WERI-Rb-1 (cell line): Measurements from ENCODE around the gene HDAC4.

Experiments used
- DNase-seq: peaks from one replicate; pipeline ENCODE4 v3.0.0-alpha.2; 2020
- H3K27ac ChIP-seq: fragments of 250-450 bp; sonication (Bioruptor Pico); 2 replicates; pipeline ENCODE4 v1.5.1; 2020; ENCODE audit warnings: mild to moderate bottlenecking, moderate library complexity
- H3K27me3 ChIP-seq: fragments of 250-450 bp; sonication (Bioruptor Pico); 2 replicates; pipeline ENCODE4 v1.5.1; 2021; ENCODE audit warnings: mild to moderate bottlenecking, low read depth, moderate library complexity; ENCODE audit not compliant: insufficient read depth, severe bottlenecking
- H3K36me3 ChIP-seq: fragments of 250-450 bp; sonication (Bioruptor Pico); 2 replicates; pipeline ENCODE4 v1.5.1; 2020; ENCODE audit warnings: mild to moderate bottlenecking, moderate library complexity
- H3K4me3 ChIP-seq: 2 replicates; pipeline ENCODE4 v1.5.1; 2011; ENCODE audit warnings: low read depth, mild to moderate bottlenecking, control low read depth, low read length
- H3K9me3 ChIP-seq: fragments of 250-450 bp; sonication (Bioruptor Pico); 2 replicates; pipeline ENCODE4 v1.5.1; 2021; ENCODE audit warnings: mild to moderate bottlenecking, moderate library complexity; ENCODE audit not compliant: severe bottlenecking
- TF ChIP-seq, protein P1 (sequence below): IDR thresholded peaks from 2 replicates; pipeline ENCODE4 v1.5.1; 2011; ENCODE audit warnings: low read depth, mild to moderate bottlenecking, control low read depth, inconsistent platforms, low read length

The HDAC4 gene

DNA sequence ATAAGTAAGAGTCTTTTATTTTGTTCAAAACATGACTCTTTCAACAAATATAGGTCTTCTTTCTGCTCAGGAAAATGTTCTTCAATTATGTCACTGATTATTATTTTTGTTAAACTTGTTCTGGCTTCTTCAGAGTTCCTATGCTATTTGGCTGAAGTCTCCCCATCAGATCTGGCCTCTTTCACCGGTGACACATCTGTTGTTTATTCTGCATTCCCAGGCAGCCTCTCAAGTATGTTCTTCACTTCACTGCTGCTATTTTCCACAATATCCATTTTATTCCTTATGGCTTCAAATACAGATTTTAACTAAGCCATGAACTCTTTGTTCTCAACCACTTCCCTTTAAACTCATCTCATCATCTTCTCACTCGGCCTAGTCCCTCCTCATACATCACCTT, 45.7 kb downstream of the HDAC4 start:
- peaks cover 4% of the 10 kb centered on the region; the same call in 1 of the 2 replicates for H3K36me3 ChIP-seq
- H3K27ac ChIP-seq, result no peak overlapping the region
- no peaks in the 10 kb centered on the region for H3K27me3 ChIP-seq
- TF ChIP-seq, protein P1, sequence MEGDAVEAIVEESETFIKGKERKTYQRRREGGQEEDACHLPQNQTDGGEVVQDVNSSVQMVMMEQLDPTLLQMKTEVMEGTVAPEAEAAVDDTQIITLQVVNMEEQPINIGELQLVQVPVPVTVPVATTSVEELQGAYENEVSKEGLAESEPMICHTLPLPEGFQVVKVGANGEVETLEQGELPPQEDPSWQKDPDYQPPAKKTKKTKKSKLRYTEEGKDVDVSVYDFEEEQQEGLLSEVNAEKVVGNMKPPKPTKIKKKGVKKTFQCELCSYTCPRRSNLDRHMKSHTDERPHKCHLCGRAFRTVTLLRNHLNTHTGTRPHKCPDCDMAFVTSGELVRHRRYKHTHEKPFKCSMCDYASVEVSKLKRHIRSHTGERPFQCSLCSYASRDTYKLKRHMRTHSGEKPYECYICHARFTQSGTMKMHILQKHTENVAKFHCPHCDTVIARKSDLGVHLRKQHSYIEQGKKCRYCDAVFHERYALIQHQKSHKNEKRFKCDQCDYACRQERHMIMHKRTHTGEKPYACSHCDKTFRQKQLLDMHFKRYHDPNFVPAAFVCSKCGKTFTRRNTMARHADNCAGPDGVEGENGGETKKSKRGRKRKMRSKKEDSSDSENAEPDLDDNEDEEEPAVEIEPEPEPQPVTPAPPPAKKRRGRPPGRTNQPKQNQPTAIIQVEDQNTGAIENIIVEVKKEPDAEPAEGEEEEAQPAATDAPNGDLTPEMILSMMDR, result no peak
- H3K9me3 ChIP-seq, result no peaks in the 10 kb centered on the region
- H3K4me3 ChIP-seq, result no peak overlapping the region
- no peak for DNase-seq

GRCh38 chr2:239354791-239355136, 46.1 kb downstream of the HDAC4 start:
- Histone ChIP-seq H3K9me3 (no peaks in the 10 kb centered on the region), H3K36me3 (peaks cover 4% of the 10 kb centered on the region; the same call in 1 of the 2 replicates), H3K27ac (no peak overlapping the region), H3K4me3 (no peak overlapping the region), H3K27me3 (no peaks in the 10 kb centered on the region)
- DNase-seq, result no peak
- TF ChIP-seq, protein P1, result no peak

- Histone ChIP-seq H3K4me3 (no peak overlapping the region), H3K27ac (no peak overlapping the region), H3K9me3 (no peaks in the 10 kb centered on the region), H3K27me3 (no peaks in the 10 kb centered on the region), H3K36me3 (peaks cover 4% of the 10 kb centered on the region; the same call in 1 of the 2 replicates)
- TF ChIP-seq, protein P1, result no peak
- DNase-seq, result no peak
These were observed 46.6 kb downstream of the HDAC4 start for GRCh38 chr2:239354132-239354790.

DNA sequence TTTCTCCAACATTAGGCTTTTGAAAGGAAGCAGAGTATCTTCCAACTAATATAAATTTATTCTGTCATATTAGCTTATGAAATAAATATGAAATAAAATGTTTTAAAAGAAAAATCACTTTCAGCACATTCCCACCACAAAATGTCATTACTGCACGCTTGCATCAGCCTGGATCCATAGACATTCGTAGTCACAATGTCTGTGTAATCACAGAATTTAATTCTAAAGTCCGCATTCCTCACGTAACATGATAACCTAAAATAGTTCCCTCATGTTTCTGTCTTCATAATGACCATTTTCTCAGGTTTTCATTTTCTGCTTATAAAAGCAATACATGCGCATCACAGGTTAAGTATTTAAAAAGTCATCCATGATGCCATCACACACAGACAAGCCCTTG, 47.1 kb downstream of the HDAC4 start:
- TF ChIP-seq, protein P1, result no peak
- H3K9me3 ChIP-seq, result no peaks in the 10 kb centered on the region
- no peak overlapping the region for H3K4me3 ChIP-seq
- DNase-seq, result no peak
- no peak overlapping the region for H3K27ac ChIP-seq
- no peaks in the 10 kb centered on the region for H3K27me3 ChIP-seq
- H3K36me3 ChIP-seq, result peaks cover 4% of the 10 kb centered on the region; the same call in 1 of the 2 replicates

GRCh38 chr2:239351687-239352086, 49.1 kb downstream of the HDAC4 start:
- TF ChIP-seq, protein P1, result no peak
- Histone ChIP-seq H3K9me3 (no peaks in the 10 kb centered on the region), H3K27me3 (no peaks in the 10 kb centered on the region), H3K36me3 (peaks cover 4% of the 10 kb centered on the region; the same call in 1 of the 2 replicates), H3K4me3 (no peak overlapping the region), H3K27ac (no peak overlapping the region)
- no peak for DNase-seq
